LNCAP (cell line): ENCODE measurements around the gene PLCD4.

Source experiments
- TF ChIP-seq, protein P1 (sequence below): fragments of 450-650 bp; IDR thresholded peaks from 2 replicates; pipeline ENCODE4 v1.5.1; 2017; ENCODE audit warnings: mild to moderate bottlenecking

Gene PLCD4

DNA sequence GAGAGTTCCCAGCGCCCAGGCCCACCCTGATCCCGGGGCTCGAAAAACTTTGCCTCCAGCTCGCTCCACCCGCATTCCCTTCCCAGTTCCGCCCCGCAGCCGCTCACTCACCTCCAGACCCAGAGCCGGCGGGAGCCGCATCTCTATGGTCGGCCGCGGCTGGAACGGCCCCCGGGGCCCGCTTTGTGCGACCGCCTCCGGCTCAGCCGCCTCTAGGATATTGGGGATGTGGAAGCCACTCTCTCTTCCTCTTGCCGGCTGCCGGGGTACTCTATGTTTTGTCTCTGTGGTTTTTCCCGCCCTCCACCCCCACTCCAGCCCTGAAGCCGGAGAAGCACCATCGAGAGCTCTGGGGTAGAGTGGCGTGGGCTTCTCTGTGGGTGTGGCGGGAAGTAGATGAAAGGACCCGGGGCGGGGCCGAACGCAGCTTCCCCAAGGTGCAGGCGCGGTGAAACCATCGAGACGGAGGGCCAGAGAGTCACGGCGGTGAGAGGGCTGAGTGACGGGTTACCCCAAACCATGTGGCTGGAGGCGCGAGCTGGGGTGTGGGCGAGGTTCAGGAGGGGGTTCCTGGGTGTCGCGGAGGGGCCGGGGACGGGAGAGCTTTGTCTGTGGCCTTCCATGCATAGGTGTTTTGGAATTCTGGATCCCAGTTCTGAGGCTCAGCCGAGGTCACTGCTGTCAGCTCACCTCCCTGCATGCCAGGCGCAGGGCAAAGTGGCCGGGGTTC lies 51.7 kb downstream of the PLCD4 start, which contains the start of the genes BCS1L and ZNF142:
Gene BCS1L, plus strand, starts transcription at position 426 of the 730 bp plus-strand sequence. CDS start 1,305 bp downstream, outside the sequence.
Gene ZNF142, minus strand, starts transcription at position 366 of the 730 bp plus-strand sequence. CDS start 3,194 bp downstream, outside the sequence.
- TF ChIP-seq, protein P1, sequence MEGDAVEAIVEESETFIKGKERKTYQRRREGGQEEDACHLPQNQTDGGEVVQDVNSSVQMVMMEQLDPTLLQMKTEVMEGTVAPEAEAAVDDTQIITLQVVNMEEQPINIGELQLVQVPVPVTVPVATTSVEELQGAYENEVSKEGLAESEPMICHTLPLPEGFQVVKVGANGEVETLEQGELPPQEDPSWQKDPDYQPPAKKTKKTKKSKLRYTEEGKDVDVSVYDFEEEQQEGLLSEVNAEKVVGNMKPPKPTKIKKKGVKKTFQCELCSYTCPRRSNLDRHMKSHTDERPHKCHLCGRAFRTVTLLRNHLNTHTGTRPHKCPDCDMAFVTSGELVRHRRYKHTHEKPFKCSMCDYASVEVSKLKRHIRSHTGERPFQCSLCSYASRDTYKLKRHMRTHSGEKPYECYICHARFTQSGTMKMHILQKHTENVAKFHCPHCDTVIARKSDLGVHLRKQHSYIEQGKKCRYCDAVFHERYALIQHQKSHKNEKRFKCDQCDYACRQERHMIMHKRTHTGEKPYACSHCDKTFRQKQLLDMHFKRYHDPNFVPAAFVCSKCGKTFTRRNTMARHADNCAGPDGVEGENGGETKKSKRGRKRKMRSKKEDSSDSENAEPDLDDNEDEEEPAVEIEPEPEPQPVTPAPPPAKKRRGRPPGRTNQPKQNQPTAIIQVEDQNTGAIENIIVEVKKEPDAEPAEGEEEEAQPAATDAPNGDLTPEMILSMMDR = no peak

DNA sequence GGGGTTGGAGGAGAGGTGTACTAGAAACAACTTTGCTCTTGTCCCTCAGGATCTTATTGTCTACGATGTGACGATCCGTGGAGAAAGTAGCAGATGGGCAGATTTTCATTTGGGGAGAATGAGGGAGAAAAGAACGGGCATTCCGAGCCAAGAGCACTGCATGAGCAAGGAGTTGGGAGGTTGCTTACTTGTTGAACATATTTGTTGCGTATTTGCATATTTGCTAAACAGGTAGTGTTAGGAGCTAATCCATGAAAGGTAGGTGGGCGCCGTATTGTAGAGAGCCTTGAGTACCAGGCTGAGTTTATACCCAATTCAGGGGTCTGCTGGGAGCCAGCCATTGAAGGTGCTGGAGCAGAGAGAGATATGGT lies 52.3 kb downstream of the PLCD4 start:
- TF ChIP-seq, protein P1 = no peak

DNA sequence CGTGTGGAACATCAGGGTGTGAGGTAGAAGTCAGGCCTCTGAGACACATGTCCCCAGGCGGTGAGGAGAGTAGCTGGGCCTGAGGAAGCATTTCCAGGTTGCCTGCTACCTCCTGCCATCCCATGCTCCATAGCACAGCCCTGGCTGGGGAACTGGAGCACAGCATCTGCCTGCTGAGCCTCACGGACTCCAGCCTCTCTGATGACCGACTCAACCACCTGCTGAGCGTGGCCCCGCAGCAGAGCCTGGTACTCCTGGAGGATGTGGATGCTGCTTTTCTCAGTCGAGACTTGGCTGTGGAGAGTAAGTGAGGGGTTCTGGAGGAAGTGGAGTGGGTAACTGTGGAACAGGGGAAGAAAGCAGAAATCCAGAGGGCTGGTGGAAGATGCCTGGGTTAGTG lies 54.7 kb downstream of the PLCD4 start:
- TF ChIP-seq, protein P1 = no peak

DNA sequence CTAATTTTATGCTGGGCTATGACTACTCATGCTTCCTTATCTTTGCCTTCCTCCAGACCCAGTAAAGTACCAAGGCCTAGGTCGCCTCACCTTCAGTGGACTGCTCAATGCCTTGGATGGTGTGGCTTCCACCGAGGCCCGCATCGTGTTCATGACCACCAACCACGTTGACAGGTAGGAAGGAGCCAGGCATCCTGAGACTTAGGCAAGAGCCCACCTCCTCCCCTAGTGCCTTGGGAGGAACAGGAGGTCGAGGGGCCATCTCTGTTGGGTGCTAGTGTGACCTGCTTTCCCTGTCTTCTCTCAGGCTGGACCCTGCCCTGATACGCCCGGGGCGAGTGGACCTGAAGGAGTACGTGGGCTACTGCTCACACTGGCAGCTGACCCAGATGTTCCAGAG lies 55.1 kb downstream of the PLCD4 start:
- TF ChIP-seq, protein P1 = no peak

DNA sequence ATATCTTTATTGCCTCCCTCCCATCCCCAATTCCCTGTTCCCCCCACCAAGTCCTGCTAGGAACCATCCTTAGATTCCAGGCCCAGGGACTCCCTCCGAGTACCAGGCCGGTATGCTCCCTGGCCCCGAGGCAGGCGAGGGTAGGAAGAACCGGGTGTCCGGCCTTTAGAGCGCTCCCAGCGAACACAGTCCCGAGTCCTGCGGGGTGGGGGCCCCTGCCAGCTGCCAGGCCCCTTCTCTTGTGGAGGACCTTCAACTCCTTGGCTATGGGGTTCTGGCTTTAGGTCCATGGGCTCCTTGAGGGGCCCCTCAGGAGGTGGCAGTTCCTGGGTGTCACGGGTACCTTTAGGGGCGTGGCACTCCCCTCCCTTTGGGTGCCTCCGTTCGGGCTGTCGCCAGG lies 56.2 kb downstream of the PLCD4 start:
- TF ChIP-seq, protein P1 = no peak

DNA sequence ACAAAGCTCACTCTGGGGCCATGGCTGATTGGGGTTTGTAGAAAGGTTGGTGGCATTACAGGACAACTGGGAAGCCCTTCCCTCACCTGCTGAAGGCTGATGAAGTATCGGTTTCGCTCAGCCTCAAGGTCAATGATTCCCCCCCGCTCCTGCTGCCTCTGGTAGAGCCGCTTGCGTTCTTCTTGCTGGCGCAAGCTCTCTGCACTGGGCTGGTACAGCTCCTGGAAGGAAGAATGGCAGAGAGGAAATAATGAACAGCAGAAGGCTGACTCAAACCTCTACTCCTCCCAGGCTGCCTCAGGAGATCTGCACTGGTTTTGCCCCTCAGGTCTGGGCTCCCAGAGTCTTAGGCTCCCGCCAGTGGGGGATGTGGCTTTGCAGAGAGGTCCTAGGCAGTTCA lies 57.0 kb downstream of the PLCD4 start:
- TF ChIP-seq, protein P1 = no peak

DNA sequence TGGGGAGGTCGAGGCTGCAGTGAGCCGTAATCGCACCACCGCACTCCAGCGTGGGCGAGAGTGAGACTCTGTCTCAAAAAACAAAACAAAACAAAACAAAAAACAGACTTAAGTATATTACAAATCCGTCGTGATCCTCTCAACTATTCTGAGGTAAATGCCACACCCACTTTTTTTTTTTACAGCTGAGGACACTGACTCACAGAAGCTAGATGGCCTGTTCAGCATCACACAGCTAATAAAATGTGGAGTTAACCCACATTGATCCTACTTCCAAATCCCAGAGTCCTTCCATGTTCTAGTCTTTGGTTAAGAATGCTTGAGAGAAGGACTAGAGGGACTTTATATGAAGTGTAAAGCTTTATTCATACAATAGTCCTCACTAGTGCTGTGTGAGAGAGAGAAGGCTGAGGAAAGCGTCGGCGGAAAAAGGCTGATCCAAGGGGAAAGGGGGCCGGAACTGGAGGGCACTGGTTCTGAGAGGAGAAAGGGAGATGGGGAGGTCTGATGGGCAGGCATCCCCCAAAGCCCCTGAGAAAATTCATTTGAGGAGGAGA lies 63.5 kb downstream of the PLCD4 start:
- TF ChIP-seq, protein P1 = no peak
